ENCODE data around the gene C4orf36. TPM values are rescaled to one million over a fixed set of nuclear protein-coding genes. Genes with fewer than 3 reads are reported as not detected.

C4orf36 gene
- total and polyA plus RNA-seq, 2 donors (not counting 1 experiment from before 2014, with no cell fraction given): 0.24 TPM; not detected in 1

GRCh38 chr4:86857341-86858052 lies 34.7 kb downstream of the C4orf36 start:
- Histone ChIP-seq H2AFZ (ENCODE audit: insufficient read depth, low read depth, low read length, poor library complexity, severe bottlenecking) (no peak overlapping the region), H3K4me2 (replicated peaks; ENCODE audit: low read depth, low read length, poor library complexity, severe bottlenecking) (no peak overlapping the region), H3K9me3 (ENCODE audit: control extremely low read depth in 1 of 3, control insufficient read depth in 2 of 3, insufficient read depth in 1 of 3, low read length in 2 of 3) (no peaks in the 10 kb centered on the region), H3K36me3 (replicated peaks in 1 of 2; ENCODE audit: control extremely low read depth in 1 of 2, control insufficient read depth in 1 of 2, extremely low read depth in 1 of 2, insufficient read depth in 2 of 2, low read length in 1 of 2) (no peaks in the 10 kb centered on the region), H3K9ac (ENCODE audit: low read length) (no peak overlapping the region), H3K27me3 (replicated peaks in 1 of 4; ENCODE audit: control extremely low read depth in 1 of 4, control insufficient read depth in 3 of 4, insufficient read depth in 4 of 4, low read length in 3 of 4) (no peaks in the 10 kb centered on the region), H4K20me1 (ENCODE audit: control insufficient read depth, insufficient read depth, low read length, poor library complexity, severe bottlenecking) (no peaks in the 10 kb centered on the region), H3K4me1 (ENCODE audit: control insufficient read depth in 2 of 2, insufficient read depth in 2 of 2, low read length in 2 of 2) (no peaks in the 10 kb centered on the region), H3K27ac (ENCODE audit: low read length in 2 of 2) (no peak overlapping the region), H3K4me3 (ENCODE audit: control extremely low read depth in 1 of 5, extremely low read depth in 1 of 5, insufficient read depth in 1 of 5, low read depth in 2 of 5, low read length in 4 of 5) (no peak overlapping the region), H3K79me2 (ENCODE audit: control insufficient read depth, insufficient read depth, low read length) (no peaks in the 10 kb centered on the region)
- no peaks in the 10 kb centered on the region for H3K4me1 Mint-ChIP-seq
- intact Hi-C loops (cut with micrococcal nuclease): no loop called here
- H3K27me3 Mint-ChIP-seq: no peaks in the 10 kb centered on the region
- POLR2A ChIA-PET: no interaction called here
- TF ChIP-seq CTCF (IDR thresholded peaks at IDR 0.05) (no peak), EZH2 (IDR thresholded peaks at IDR 0.05; ENCODE audit: borderline replicate concordance, insufficient read depth, low read depth, low read length, poor library complexity, severe bottlenecking) (no peak)
- no peak overlapping the region for H3K27ac Mint-ChIP-seq
- CTCF ChIA-PET: no interaction called here
- no peak for DNase-seq
- no peaks in the 10 kb centered on the region for H3K9me3 Mint-ChIP-seq (ENCODE audit: insufficient read depth)
- WGBS (ENCODE audit: insufficient coverage): 96% methylated on average over 4 of the region's 8 CpGs
- no peak for ATAC-seq (ENCODE audit: low read depth)
- no peak overlapping the region for H3K4me3 Mint-ChIP-seq

DNA sequence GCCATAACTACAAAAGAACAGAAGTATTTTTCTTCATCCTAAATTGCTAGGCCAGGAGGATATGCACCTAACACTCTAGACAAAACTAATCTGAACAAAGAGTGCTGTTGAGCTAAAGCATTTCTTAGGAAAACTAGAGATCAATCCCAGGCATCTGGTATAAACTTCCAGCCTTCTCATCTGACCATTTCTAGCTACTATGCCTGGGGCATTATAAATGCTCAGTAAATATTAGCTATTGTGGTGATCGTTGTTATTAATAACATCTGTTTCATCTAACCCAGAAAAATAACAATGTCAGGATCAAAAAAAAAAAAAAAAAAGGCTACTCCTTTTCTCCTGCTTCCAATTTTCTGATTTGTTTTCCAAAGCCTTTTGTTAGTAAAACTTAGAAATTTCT lies 35.3 kb downstream of the C4orf36 start:
- H3K27ac Mint-ChIP-seq: no peak overlapping the region
- ChIA-PET CTCF (no interaction called here), POLR2A (no interaction called here)
- H3K4me3 ChIP-seq (ENCODE audit: control extremely low read depth in 1 of 5, extremely low read depth in 1 of 5, insufficient read depth in 1 of 5, low read depth in 2 of 5, low read length in 4 of 5): no peak overlapping the region
- no peak overlapping the region for H3K4me3 Mint-ChIP-seq
- H3K27me3 Mint-ChIP-seq: no peaks in the 10 kb centered on the region
- no peak overlapping the region for H2AFZ ChIP-seq (ENCODE audit: insufficient read depth, low read depth, low read length, poor library complexity, severe bottlenecking)
- H3K4me1 Mint-ChIP-seq: no peaks in the 10 kb centered on the region
- ATAC-seq (ENCODE audit: low read depth) (no peak), DNase-seq (no peak)
- no peaks in the 10 kb centered on the region for H4K20me1 ChIP-seq (ENCODE audit: control insufficient read depth, insufficient read depth, low read length, poor library complexity, severe bottlenecking)
- no peaks in the 10 kb centered on the region for H3K27me3 ChIP-seq (replicated peaks in 1 of 4; ENCODE audit: control extremely low read depth in 1 of 4, control insufficient read depth in 3 of 4, insufficient read depth in 4 of 4, low read length in 3 of 4)
- no peak overlapping the region for H3K27ac ChIP-seq (ENCODE audit: low read length in 2 of 2)
- no peaks in the 10 kb centered on the region for H3K9me3 ChIP-seq (ENCODE audit: control extremely low read depth in 1 of 3, control insufficient read depth in 2 of 3, insufficient read depth in 1 of 3, low read length in 2 of 3)
- H3K9me3 Mint-ChIP-seq (ENCODE audit: insufficient read depth): no peaks in the 10 kb centered on the region
- no CpG with 5 or more reads among the region's 1 CpG for WGBS (ENCODE audit: insufficient coverage)
- H3K79me2 ChIP-seq (ENCODE audit: control insufficient read depth, insufficient read depth, low read length): no peaks in the 10 kb centered on the region
- TF ChIP-seq CTCF (IDR thresholded peaks at IDR 0.05) (no peak), EZH2 (IDR thresholded peaks at IDR 0.05; ENCODE audit: borderline replicate concordance, insufficient read depth, low read depth, low read length, poor library complexity, severe bottlenecking) (no peak)
- intact Hi-C loops (cut with micrococcal nuclease): no loop called here
- no peak overlapping the region for H3K4me2 ChIP-seq (replicated peaks; ENCODE audit: low read depth, low read length, poor library complexity, severe bottlenecking)
- H3K9ac ChIP-seq (ENCODE audit: low read length): no peak overlapping the region
- H3K36me3 ChIP-seq (replicated peaks in 1 of 2; ENCODE audit: control extremely low read depth in 1 of 2, control insufficient read depth in 1 of 2, extremely low read depth in 1 of 2, insufficient read depth in 2 of 2, low read length in 1 of 2): no peaks in the 10 kb centered on the region
- H3K4me1 ChIP-seq (ENCODE audit: control insufficient read depth in 2 of 2, insufficient read depth in 2 of 2, low read length in 2 of 2): no peaks in the 10 kb centered on the region
